PFSK-1 (cell line): ENCODE measurements around the gene UBE2E3.

Experiments
- POLR2AphosphoS5 ChIP-seq: IDR thresholded peaks from 2 replicates; pipeline ENCODE4 v1.6.1; 2012; ENCODE audit warnings: low read depth, mild to moderate bottlenecking, control low read depth, low read length, moderate library complexity
- SIN3A ChIP-seq: IDR thresholded peaks from 2 replicates; pipeline ENCODE4 v1.6.1; 2012; ENCODE audit warnings: mild to moderate bottlenecking, low read length, moderate library complexity, borderline replicate concordance; ENCODE audit not compliant: insufficient read depth

- no peak for TF ChIP-seq SIN3A
- TF ChIP-seq POLR2AphosphoS5, result no peak
Observed at GRCh38 chr2:180944372-180944771, 36.0 kb upstream of the UBE2E3 start.
